ENCODE results near the gene CA4. TPM values are rescaled to one million over a fixed set of nuclear protein-coding genes. Genes with fewer than 3 reads are reported as not detected.
"Not testable (repeated sequence)": the region's sequence is repeated elsewhere in the genome, so short reads cannot be mapped to it uniquely, and the experiment has no call there.

Gene CA4
- total RNA-seq, 1 donor from 2014 or later = 14.1 TPM

DNA sequence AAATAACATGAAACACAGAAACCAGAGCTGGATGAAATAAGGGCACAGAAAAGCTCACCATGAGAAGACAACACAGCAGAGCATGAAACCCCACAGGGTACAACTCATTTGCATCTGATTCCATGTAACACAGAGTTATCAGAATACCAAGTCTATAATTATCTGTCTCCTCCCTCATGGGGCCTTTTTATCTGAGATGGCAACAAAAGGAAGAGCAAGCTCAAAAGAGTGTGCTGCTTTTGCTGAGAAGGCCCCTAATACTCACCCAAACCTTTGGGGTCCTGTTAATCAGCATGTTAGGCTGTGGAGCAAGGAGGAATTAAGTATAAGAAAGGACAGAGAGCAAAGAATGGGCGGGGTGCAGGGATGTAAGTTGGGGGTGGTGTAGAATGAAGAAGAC, 36.6 kb downstream of the CA4 start:
- not testable (repeated sequence) for H4K20me1 ChIP-seq (ENCODE audit: low read depth); H3K9ac ChIP-seq; H3K4me3 Mint-ChIP-seq; DNase-seq (ENCODE audit: low spot score); H3K4me3 ChIP-seq; H3K4me1 Mint-ChIP-seq; H3K27me3 ChIP-seq; H3K79me2 ChIP-seq (ENCODE audit: low read depth); H3K27ac ChIP-seq; H2AFZ ChIP-seq (replicated peaks); H3K27me3 Mint-ChIP-seq (ENCODE audit: insufficient read depth, low read depth); H3F3A ChIP-seq (ENCODE audit: low read depth); H3K9me3 ChIP-seq (ENCODE audit: low read depth); H3K4me1 ChIP-seq; H3K36me3 ChIP-seq; H3K4me2 ChIP-seq; H3K9me3 Mint-ChIP-seq
- H3K36me3 Mint-ChIP-seq = peaks cover 11% of the 10 kb centered on the region
- peak overlapping the region; percentile 80 for H3K27ac Mint-ChIP-seq

DNA sequence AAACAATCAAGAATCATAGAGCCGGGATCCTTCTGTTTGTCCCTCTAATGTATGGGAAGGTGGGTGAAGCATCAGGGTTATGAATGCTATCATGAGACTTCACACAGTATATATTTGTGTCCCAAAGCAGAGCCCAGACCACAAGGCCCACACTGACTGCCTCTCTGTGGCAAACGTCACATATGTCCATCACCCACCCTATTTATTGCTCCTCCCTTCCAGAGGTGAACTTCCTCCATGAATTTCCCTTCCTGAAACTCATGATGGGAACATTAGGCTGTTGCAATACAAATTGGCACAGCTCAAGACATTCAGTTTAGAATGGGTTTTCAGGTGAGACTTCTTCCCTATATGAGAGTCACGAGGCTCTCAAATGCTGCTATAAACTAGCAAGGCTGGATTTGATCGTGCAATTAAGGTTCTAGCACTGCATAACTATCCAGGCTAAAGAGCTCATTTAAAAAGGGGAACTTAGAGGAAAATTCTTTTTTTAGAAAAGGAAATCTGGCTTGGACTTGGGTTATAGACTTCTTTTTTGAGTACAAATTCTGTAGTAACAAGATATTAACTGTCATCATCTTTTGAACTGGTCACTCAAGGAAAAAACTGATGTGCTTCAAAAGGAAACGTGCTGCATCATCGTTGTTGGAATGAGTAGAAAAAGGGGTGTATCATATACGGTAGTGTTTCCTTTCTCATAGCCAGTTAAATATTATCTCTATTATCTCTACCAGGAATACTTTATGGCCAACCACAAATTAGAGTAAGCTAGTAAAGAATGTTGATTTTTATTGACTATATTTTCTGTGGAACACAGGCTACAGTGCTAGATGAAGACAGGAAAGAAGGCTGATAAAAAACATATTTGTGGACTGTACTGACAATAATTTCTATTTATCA, 37.3 kb downstream of the CA4 start:
- not testable (repeated sequence) for H3K4me1 ChIP-seq; DNase-seq (ENCODE audit: low spot score); H3K4me3 ChIP-seq; H3K27me3 ChIP-seq; H3K9me3 ChIP-seq (ENCODE audit: low read depth); H3K4me3 Mint-ChIP-seq; H3K9ac ChIP-seq; H4K20me1 ChIP-seq (ENCODE audit: low read depth); H3K36me3 ChIP-seq; H3K4me2 ChIP-seq; H3K27me3 Mint-ChIP-seq (ENCODE audit: insufficient read depth, low read depth); H3K9me3 Mint-ChIP-seq; H3F3A ChIP-seq (ENCODE audit: low read depth); H3K79me2 ChIP-seq (ENCODE audit: low read depth); H3K4me1 Mint-ChIP-seq; H3K27ac ChIP-seq; H2AFZ ChIP-seq (replicated peaks)
- peaks cover 11% of the 10 kb centered on the region for H3K36me3 Mint-ChIP-seq
- peak overlapping the region; percentile 2 for H3K27ac Mint-ChIP-seq

DNA sequence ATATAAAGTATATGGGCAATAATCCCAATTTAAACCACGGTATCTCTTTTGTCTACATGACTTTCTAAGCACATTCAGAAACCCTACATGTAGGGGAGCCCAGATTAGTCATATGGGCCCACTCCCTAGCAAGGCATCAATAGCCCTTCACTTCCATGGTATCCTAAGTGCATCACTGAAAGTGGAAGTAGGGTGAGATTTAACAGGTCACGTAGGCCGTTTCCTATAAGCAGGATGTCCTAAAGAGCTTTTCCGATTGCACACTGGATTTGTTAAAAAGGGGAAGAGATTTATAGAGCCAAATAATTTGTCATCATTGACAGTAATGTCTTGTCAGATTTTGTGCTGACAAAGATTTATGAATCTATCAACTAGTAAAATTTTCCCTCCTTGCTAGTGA, 39.0 kb downstream of the CA4 start:
- H3K4me3 Mint-ChIP-seq = no peak overlapping the region
- Histone ChIP-seq H3K9me3 (ENCODE audit: low read depth) (no peaks in the 10 kb centered on the region), H3K4me2 (no peak overlapping the region), H4K20me1 (ENCODE audit: low read depth) (no peaks in the 10 kb centered on the region), H3K27ac (no peak overlapping the region), H3K4me3 (no peak overlapping the region), H3K36me3 (peaks cover 5% of the 10 kb centered on the region), H2AFZ (replicated peaks) (no peak overlapping the region), H3K4me1 (no peaks in the 10 kb centered on the region), H3K79me2 (ENCODE audit: low read depth) (no peaks in the 10 kb centered on the region), H3K27me3 (no peaks in the 10 kb centered on the region), H3F3A (ENCODE audit: low read depth) (no peaks in the 10 kb centered on the region), H3K9ac (no peak overlapping the region)
- TF ChIP-seq CTCF (IDR thresholded peaks at IDR 0.05) (no peak), EZH2 (IDR thresholded peaks at IDR 0.05) (no peak), EZH2phosphoT487 (IDR thresholded peaks at IDR 0.05) (no peak)
- H3K4me1 Mint-ChIP-seq = no peaks in the 10 kb centered on the region
- H3K27ac Mint-ChIP-seq = no peak overlapping the region
- peaks cover 12% of the 10 kb centered on the region for H3K36me3 Mint-ChIP-seq
- H3K27me3 Mint-ChIP-seq (ENCODE audit: insufficient read depth, low read depth) = no peaks in the 10 kb centered on the region
- DNase-seq (ENCODE audit: low spot score) = no peak
- H3K9me3 Mint-ChIP-seq = no peaks in the 10 kb centered on the region

DNA sequence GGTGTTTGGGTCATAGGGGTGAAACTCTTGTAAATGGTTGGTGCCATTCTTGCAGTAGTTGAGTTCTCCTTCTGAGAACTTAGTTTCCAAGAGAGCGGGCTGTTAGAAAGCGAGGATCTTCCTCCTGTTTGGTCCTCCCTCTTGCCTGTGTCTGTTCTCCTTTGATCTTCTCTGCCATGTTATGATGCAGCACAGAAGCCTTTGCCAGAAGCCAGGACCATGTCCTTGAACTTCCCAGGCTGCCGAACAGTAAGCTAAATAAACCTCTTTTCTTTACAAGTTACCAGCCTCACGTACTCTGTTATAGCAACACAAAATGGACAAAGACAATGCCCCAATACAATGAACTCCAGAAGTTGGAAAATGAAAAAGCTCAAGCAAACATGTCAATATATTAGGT, 40.3 kb downstream of the CA4 start:
- H3K36me3 Mint-ChIP-seq = peaks cover 18% of the 10 kb centered on the region
- H3K4me3 Mint-ChIP-seq; H2AFZ ChIP-seq (replicated peaks); H3K36me3 ChIP-seq; H3K27ac Mint-ChIP-seq; H3K4me1 Mint-ChIP-seq; H3K4me3 ChIP-seq; H3K4me1 ChIP-seq; H3K9me3 Mint-ChIP-seq; H3K9ac ChIP-seq; H3K9me3 ChIP-seq (ENCODE audit: low read depth); DNase-seq (ENCODE audit: low spot score); H3K4me2 ChIP-seq; H3K79me2 ChIP-seq (ENCODE audit: low read depth); H3K27me3 ChIP-seq; H3F3A ChIP-seq (ENCODE audit: low read depth); H3K27ac ChIP-seq; H4K20me1 ChIP-seq (ENCODE audit: low read depth); H3K27me3 Mint-ChIP-seq (ENCODE audit: insufficient read depth, low read depth): not testable (repeated sequence)

GRCh38 chr17:60193032-60193431, 43.3 kb downstream of the CA4 start:
- H3K27ac Mint-ChIP-seq; H3K27me3 ChIP-seq; H3K36me3 ChIP-seq; H3K4me3 ChIP-seq; DNase-seq (ENCODE audit: low spot score); H3K4me3 Mint-ChIP-seq; H3F3A ChIP-seq (ENCODE audit: low read depth); H3K4me1 ChIP-seq; H3K4me1 Mint-ChIP-seq; H3K9ac ChIP-seq; H3K9me3 ChIP-seq (ENCODE audit: low read depth); H3K4me2 ChIP-seq; H2AFZ ChIP-seq (replicated peaks); H4K20me1 ChIP-seq (ENCODE audit: low read depth); H3K27ac ChIP-seq; H3K27me3 Mint-ChIP-seq (ENCODE audit: insufficient read depth, low read depth); H3K79me2 ChIP-seq (ENCODE audit: low read depth); H3K9me3 Mint-ChIP-seq: not testable (repeated sequence)
- peaks cover 24% of the 10 kb centered on the region for H3K36me3 Mint-ChIP-seq
